ENCODE data around the gene LARGE1. TPM values are rescaled to one million over a fixed set of nuclear protein-coding genes. Genes with fewer than 3 reads are reported as not detected.

The LARGE1 gene
- total and polyA plus RNA-seq, 2 of the 8 experiments (the other 6 are each of a cell fraction or from before 2014, with no cell fraction given) = 43.7 to 83.0 TPM

DNA sequence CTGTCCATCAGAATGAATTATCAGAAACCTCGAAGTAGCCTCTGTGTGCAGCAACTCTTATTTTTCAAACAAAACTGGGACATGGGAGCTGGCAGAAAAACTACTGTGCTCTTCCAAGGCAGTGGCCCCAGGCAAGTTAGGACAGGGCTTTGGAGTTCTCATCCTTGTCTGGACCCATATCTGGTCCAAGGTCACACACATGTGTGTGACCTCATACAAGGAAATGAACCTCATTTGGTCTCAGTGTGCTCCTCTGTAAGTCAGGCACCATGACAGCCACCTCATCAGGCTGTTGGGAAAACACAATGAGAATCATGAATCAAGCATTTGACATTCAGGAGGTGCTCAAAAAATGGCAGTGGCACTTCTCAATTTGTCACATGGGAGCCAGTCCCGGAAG lies 25.8 kb downstream of the LARGE1 start:
- H4K91ac ChIP-seq (replicated peaks; ENCODE audit: insufficient read length, low read length) = no peak overlapping the region
- H2AFZ ChIP-seq (ENCODE audit: low read length) = no peak overlapping the region
- H2BK5ac ChIP-seq (ENCODE audit: low read depth, low read length) = no peak overlapping the region
- H2BK20ac ChIP-seq (ENCODE audit: low read length) = no peak overlapping the region
- H3K18ac ChIP-seq (ENCODE audit: extremely low read depth, low read length) = no peak overlapping the region
- no peaks in the 10 kb centered on the region for H3K36me3 ChIP-seq (ENCODE audit: control insufficient read depth in 2 of 4, insufficient read depth in 4 of 4, low read length in 3 of 4)
- no peak overlapping the region for H3K4ac ChIP-seq (replicated peaks; ENCODE audit: insufficient read length, low read depth, low read length)
- peaks cover 58 to 80% of the 10 kb centered on the region in 2 experiments for H3K79me2 ChIP-seq (ENCODE audit: control insufficient read depth in 1 of 2, insufficient read depth in 2 of 2, low read length in 2 of 2)
- H3K23ac ChIP-seq (ENCODE audit: insufficient read length) = no peak overlapping the region
- H4K5ac ChIP-seq (ENCODE audit: insufficient read length, low read depth, low read length) = no peak overlapping the region
- POLR2A ChIA-PET (ENCODE audit: partially characterized antibody) = no interaction called here
- H3K4me3 ChIP-seq (ENCODE audit: extremely low read depth in 1 of 4, insufficient read depth in 2 of 4, low read depth in 3 of 4, low read length in 4 of 4) = no peak overlapping the region
- peaks cover 36 to 70% (median 50%) of the 10 kb centered on the region in 4 experiments for H3K4me1 ChIP-seq (replicated peaks in 1 of 4; ENCODE audit: control insufficient read depth in 3 of 4, insufficient read depth in 4 of 4, low read length in 3 of 4)
- no peak for FAIRE-seq
- CTCF ChIA-PET (ENCODE audit: partially characterized antibody) = interaction anchor here (1.1 kb wide), 1 partner anchor 71 kb away, joined by 3 read pairs; no protein-coding TSS in a partner anchor
- H3K23me2 ChIP-seq (ENCODE audit: low read depth, low read length) = no peaks in the 10 kb centered on the region; the same call in 1 of the 2 replicates
- no peak overlapping the region for H2BK15ac ChIP-seq (ENCODE audit: low read length)
- H2BK12ac ChIP-seq (ENCODE audit: low read depth, low read length) = no peak overlapping the region; the same call in 1 of the 2 replicates
- H4K8ac ChIP-seq (ENCODE audit: extremely low read depth, insufficient read depth, low read length) = no peak overlapping the region
- peaks cover 5 to 9% of the 10 kb centered on the region in 2 experiments for H4K20me1 ChIP-seq (replicated peaks in 1 of 2; ENCODE audit: control insufficient read depth in 1 of 2, insufficient read depth in 2 of 2, low read length in 2 of 2)
- no peak overlapping the region for H3K56ac ChIP-seq (replicated peaks; ENCODE audit: insufficient read length, low read depth, low read length)
- no peaks in the 10 kb centered on the region for H3K27me3 ChIP-seq (replicated peaks in 1 of 4; ENCODE audit: control insufficient read depth in 3 of 4, extremely low read depth in 1 of 4, insufficient read depth in 3 of 4, low read length in 3 of 4)
- TF ChIP-seq SIN3A (conservative IDR thresholded peaks at IDR 0.05 in 1 of 2, IDR thresholded peaks at IDR 0.05 in 1 of 2; ENCODE audit: low read depth in 1 of 2, low read length in 2 of 2) (no peak), EZH2 (IDR thresholded peaks at IDR 0.05; ENCODE audit: low read depth, low read length, severe bottlenecking) (no peak)
- no peak overlapping the region for H3K9ac ChIP-seq (replicated peaks in 1 of 4; ENCODE audit: extremely low read depth in 1 of 4, low read depth in 3 of 4, low read length in 3 of 4)
- no peak overlapping the region for H3K4me2 ChIP-seq (ENCODE audit: insufficient read depth in 1 of 2, low read depth in 2 of 2, low read length in 2 of 2)
- H2AK5ac ChIP-seq (ENCODE audit: low read depth, low read length) = no peak overlapping the region
- no peak overlapping the region for H3K27ac ChIP-seq (ENCODE audit: low read depth, low read length)
- H3K14ac ChIP-seq (ENCODE audit: insufficient read length) = no peak overlapping the region
- H3K79me1 ChIP-seq (ENCODE audit: low read depth, low read length) = peaks cover 15% of the 10 kb centered on the region; the same call in 1 of the 2 replicates
- 90% methylated on average over 2 of the region's 2 CpGs; no CpG with 5 or more reads in 1 of the 2 experiments for WGBS, 2 experiments (ENCODE audit: extremely low coverage in 1 of 2, insufficient coverage in 1 of 2, insufficient read length in 1 of 2, insufficient replicate concordance in 2 of 2, low coverage in 1 of 2, low lambda C conversion rate in 2 of 2, missing lambda C conversion rate in 1 of 2)
- peaks cover 0 to 3% of the 10 kb centered on the region in 2 experiments; a peak in 1 of 4 replicates for H3K9me3 ChIP-seq (ENCODE audit: insufficient read depth in 2 of 2, low read depth in 1 of 2, low read length in 1 of 2)
- no peak overlapping the region for H2BK120ac ChIP-seq (replicated peaks; ENCODE audit: low read depth, low read length)
- no peak for DNase-seq (ENCODE audit: low read depth in 1 of 2, low spot score in 2 of 2)
